Activated CD8-positive, alpha-beta memory T cell treated with anti-CD3 and anti-CD28 coated beads for 36 hours (primary cell): ENCODE results near the gene ADAM22. TPM values are rescaled to one million over a fixed set of nuclear protein-coding genes. Genes with fewer than 3 reads are reported as not detected.

Experiments used
- CTCF ChIA-PET: fragments of 350-600 bp; sonication (Branson Sonifier 250); formaldehyde crosslinking; loops from one replicate; lab custom pipeline; 2021; ENCODE audit warnings: antibody characterized with exemption; lab: Charles Lee
- POLR2A ChIA-PET: fragments of 350-600 bp; sonication (Branson Sonifier 250); formaldehyde crosslinking; loops from one replicate; lab custom pipeline; 2021; ENCODE audit warnings: antibody characterized with exemption; lab: Charles Lee
- total RNA-seq, 2 experiments: library from RNA; stranded (reverse); gene quantifications; one replicate each; pipeline ENCODE4 v1.2.3, GENCODE V29; 2021

ADAM22 gene
- total RNA-seq, 2 experiments from 2014 or later: 4.8 to 6.0 TPM

DNA sequence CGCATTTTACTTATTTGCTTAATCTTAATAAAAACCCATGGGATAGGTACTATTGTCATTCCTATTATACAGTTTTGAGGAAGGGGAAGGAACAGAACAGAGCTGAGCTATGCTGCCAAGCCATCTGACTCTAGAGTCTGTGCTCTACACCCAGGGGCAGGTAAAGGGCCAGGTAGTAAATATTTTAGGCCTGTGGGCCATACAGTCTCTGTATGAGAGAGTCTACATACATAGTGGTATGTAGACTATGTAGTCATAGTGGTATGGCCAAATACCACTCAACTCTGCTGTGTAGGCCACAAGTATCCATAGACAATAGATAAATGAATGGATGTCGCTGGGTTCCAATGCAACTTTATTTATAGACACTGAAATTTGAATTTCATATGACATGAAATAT is 289.2 kb downstream of the ADAM22 start:
- CTCF ChIA-PET: no interaction called here
- POLR2A ChIA-PET: no interaction called here

DNA sequence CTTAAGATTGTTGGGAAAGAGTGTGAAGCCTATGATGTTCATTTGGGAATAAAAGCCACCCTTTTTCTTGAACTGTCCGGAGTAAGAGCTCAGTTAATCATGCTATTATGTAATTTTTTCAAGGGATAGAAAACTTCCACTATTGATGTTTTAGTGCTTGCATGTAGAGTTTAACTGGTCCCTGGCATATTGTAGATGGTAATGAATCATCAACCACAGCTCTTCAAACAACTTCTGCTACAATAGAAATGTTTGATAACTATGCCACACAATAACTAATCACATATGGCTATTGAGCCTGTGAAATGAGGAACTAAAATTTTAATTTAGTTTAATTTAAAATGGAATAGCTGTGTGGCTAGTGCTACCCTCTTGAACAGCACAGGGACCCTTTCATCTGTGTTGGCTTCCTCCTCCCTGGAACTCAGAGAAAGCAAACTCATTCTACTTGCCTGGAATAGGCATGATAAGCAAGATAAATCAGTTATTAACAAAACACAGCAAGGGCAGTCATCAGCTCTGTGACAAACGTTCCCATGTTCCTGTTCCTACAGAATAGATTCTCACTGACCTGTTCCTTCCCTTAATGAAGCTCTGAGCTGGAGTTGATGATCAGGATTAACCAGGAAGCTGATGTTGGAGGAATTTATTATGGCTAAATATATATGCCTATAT is 290.7 kb downstream of the ADAM22 start:
- ChIA-PET POLR2A (no interaction called here), CTCF (no interaction called here)

DNA sequence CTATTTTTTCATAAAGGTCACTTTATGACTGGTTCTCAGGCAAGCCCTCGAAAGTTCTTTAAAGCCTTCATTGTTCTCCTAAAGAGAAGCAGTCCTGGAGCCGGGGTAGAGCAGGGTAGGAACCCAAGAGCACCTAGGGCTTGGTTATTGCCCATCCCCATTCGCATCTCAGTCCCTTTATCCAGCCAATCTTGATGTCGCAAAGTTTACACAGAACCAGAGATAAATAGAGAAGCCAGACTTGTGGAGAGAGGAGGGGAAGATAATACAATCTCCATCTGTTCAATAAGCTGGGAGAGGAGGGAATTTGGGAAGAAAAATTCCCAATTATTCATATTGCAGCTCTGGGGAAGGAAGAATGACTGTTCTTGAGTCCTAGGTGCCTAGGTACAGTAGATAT is 292.1 kb downstream of the ADAM22 start:
- CTCF ChIA-PET: no interaction called here
- POLR2A ChIA-PET: no interaction called here

DNA sequence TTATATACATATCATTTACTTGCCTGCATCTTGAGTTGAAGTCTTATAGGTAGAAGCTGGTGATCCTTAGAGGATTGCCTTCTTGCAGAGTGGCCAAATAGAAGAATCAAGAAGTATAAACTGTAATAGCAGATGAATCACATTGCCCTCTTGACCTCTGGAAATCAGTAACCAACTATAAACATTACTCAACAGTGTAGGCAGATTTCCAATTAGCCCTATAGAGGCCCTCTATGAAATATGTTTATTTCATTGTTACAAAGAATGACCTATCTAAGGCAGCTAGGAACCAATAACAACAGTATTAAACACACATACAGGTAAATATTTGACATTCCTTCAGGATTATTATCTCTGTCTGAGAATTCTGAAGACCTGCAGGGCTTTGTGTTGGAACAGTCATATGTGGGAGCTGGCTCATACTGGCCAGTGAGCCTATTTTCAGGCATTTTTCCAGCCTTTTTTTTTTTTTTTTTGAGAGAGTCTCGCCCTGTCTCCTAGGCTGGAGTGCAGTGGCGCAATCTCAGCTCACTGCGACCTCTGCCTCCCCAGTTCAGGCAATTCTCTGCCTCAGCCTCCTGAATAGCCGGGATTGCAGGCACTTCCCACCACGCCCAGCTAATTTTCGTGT is 292.9 kb downstream of the ADAM22 start:
- ChIA-PET CTCF (no interaction called here), POLR2A (no interaction called here)

DNA sequence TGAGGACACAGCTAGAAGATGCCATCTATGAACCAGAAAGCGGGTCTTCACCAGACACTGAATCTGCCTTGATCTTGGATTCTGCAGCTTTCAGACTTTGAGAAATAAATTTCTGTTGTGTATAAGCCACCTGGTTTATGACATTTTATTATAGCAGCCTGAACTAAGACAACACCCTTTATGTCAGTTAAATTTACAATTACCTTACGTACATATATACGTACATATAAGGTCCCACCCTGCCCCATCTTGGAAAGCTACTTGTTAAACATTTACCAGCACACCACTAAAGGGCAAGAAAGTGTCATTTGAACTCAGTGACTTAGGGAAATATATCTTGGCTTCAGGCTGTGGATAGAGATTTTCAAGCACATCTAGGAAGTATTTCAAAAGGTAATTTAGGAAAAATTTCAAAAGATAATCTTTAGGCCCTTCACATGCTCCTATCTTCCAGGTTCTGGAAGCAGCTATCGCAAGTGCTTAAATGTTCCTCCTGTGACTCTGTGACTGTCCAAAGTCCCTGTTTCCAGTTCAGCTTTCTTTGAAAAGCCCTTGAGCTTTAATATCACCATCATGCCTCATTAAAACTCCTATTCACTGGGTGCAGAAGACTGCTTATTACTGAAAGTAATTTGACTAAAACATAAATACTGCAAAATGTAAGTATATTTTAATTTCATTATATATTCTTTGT is 295.4 kb downstream of the ADAM22 start:
- POLR2A ChIA-PET: no interaction called here
- CTCF ChIA-PET: no interaction called here

DNA sequence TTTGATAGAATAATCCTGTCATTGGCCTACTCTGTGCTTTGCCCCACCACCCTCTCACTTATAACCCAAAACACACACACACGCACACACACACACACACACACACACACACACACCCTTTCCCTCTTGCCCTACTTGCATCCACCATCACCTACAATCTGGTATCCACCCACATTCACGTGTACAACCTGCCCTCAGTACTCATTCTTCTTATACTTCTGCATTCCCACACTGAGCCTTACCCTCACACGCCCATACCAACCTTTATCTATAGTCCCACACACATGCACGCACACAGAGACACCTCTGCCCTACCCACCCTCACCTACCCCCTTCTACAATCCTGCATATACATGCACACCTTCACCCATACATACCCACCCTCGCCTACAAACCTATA is 296.6 kb downstream of the ADAM22 start:
- ChIA-PET CTCF (no interaction called here), POLR2A (no interaction called here)

DNA sequence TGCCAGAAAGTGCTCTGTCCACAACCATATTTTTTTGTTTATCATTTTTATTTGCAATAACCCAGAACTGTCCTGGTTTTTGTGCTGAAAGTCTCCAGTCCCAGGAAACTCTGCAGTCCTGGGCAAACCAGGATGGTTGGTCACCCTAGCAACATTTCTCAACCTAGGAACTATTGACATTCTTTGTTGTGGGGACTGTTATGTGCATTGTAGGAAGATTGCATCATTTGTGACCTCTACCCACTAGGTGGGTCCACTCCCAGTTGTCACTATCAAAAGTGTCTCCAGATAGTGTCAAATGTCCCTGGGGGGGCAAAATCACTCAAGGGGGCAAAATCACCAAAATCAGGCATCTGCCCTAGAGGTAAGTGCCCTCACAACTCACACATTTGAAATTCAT is 299.8 kb downstream of the ADAM22 start:
- ChIA-PET CTCF (no interaction called here), POLR2A (no interaction called here)

DNA sequence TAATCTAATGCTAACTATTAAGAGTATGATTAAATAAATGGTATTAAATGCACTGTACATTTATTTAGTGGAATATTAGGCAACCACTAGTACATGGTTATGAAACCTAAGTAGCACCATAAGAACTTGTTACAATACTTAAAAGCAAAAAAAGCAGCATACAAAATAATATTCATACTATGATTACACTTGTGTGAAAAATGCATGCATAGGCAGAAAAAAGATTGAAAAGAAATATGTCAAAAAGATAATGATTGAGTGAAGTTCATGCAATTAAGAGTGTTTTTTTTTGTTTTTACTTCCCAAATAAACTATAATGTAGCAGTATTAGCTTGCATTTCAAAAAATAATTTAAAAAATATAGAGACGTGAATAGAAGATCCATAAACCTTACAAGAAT is 305.8 kb downstream of the ADAM22 start:
- ChIA-PET POLR2A (no interaction called here), CTCF (no interaction called here)

DNA sequence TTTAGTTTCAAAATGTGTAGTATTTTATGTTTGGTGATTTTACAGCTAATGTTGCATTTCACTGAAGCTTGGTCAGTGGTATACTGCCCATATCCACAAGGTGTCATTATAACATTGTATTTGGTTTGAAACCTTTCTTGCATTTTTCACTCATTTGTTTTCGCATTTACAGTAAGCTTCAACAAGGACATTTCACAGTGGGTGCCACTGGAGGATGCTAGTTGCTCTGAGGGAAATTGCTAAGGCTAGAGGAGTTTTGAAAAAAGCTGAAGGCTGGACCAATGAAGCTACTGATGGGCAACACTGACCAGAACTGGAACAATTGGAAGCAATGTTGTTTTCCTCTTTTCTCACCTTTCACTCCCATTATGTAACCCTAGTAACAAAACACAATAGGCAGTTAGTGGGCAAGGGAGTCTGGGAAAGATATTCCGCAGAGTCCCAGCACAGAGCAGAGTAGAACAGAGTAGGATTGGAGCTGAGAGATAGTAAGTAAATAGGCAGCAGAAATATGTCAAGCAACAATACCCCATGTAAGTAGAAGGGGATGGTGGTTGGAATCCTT is 309.4 kb downstream of the ADAM22 start:
- CTCF ChIA-PET: interaction anchor here (1.5 kb wide), 1 partner anchor 23 kb away, joined by 4 read pairs; the partner anchor contains the start of gene SRI
- POLR2A ChIA-PET: no interaction called here

DNA sequence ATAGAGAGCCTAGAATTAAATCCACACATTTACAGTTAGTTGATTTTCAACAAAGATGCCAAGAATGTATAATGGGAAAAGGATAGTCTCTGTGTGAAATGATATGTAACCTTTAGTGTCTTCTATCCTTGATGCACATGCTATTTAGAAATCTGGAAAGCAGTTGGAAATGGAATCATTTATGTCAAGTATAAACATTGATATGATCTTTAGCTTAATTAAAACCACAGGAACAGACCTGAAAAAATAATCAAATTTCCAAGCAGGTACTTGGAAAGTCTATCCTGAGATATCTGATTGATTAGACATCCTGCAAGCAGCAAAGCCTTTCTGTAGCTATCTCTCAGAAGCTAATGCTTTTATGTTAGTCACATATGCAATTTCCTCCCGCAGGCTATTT is 310.2 kb downstream of the ADAM22 start:
- POLR2A ChIA-PET: no interaction called here

More for the DNA sequence above, 310.2 kb downstream of the ADAM22 start:
- CTCF ChIA-PET: interaction anchor here (1.5 kb wide), 1 partner anchor 24 kb away, joined by 4 read pairs; the partner anchor contains the start of gene SRI

Other genes with a start within 250 kb of the ADAM22 start
- gene SLC25A40, start 57.9 kb upstream of the ADAM22 start, total RNA-seq: 10 to 100 TPM; 34.5 to 35.0 TPM
- gene DBF4, start 57.8 kb upstream of the ADAM22 start, total RNA-seq: 10 to 100 TPM; 74.6 to 76.6 TPM